Measurements from ENCODE around the gene CRADD. TPM values are rescaled to one million over a fixed set of nuclear protein-coding genes. Genes with fewer than 3 reads are reported as not detected.

Gene CRADD
- total RNA-seq, 4 donors from 2014 or later: 16.1 to 43.3 (median 26.5) TPM

DNA sequence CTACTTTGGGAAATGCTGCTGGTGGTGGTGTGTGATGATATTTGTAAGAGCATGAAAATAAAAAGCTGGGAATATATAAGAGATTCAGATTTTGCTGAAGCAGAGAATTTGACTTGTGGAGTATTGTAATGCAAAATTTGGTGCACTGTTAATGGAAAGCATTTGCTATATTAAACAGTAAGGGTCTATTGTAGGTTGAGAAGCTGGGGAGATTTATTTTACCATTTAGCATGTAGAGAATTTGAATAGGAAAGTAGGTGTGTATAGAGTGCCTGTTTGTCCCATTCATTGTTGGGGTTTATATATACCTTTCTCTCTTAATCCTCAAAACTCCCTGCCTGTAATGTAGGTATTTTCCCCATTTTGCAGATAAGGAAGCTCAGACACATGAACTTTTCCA is 48.4 kb downstream of the CRADD start:
- no peak for DNase-seq (ENCODE audit: low spot score in 2 of 2)
- TF ChIP-seq, protein P1, sequence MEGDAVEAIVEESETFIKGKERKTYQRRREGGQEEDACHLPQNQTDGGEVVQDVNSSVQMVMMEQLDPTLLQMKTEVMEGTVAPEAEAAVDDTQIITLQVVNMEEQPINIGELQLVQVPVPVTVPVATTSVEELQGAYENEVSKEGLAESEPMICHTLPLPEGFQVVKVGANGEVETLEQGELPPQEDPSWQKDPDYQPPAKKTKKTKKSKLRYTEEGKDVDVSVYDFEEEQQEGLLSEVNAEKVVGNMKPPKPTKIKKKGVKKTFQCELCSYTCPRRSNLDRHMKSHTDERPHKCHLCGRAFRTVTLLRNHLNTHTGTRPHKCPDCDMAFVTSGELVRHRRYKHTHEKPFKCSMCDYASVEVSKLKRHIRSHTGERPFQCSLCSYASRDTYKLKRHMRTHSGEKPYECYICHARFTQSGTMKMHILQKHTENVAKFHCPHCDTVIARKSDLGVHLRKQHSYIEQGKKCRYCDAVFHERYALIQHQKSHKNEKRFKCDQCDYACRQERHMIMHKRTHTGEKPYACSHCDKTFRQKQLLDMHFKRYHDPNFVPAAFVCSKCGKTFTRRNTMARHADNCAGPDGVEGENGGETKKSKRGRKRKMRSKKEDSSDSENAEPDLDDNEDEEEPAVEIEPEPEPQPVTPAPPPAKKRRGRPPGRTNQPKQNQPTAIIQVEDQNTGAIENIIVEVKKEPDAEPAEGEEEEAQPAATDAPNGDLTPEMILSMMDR (IDR thresholded peaks at IDR 0.05): no peak
- no peak for TF ChIP-seq POLR2A (IDR thresholded peaks at IDR 0.05)
- no peak overlapping the region for H3K4me3 ChIP-seq (ENCODE audit: low read depth, poor library complexity, severe bottlenecking)
- intact Hi-C loops (cut with DNase I; ENCODE audit: low total_unique reads): no loop called here

DNA sequence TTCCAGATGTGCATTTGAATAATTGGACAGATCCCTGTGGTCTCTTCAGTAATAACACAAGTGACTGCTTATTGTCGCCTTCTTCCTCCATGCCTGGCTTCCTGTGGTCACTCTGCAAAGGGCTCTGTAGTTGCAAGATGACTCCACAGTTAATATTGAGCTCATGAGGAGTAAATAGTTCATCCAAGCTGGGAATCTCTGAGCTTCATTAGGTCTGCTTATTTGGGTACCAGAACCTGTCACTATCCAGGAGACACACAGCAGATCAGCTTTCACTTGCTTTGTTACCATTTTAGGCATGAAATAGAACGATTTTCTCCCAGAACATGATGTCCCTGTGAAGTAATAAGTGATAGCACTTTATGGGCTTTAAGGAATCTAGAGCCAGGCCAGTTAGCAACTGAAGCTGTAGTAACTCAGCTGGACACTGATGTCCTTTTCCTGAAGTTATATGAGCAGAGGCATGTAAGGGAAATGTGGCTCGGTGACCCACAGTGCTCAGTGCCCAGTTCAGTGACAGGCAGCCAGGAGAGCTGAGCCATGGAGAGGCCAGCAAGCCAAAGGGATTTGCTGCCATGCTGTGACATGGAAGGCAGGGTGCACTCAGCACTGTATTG is 50.1 kb downstream of the CRADD start:
- 61 to 81% methylated on average over 3 of the region's 3 CpGs for WGBS, 2 donors
- TF ChIP-seq, protein P1 (IDR thresholded peaks at IDR 0.05): no peak
- TF ChIP-seq POLR2A (IDR thresholded peaks at IDR 0.05): no peak
- H3K4me3 ChIP-seq (ENCODE audit: low read depth, poor library complexity, severe bottlenecking): no peak overlapping the region
- intact Hi-C loops (cut with DNase I; ENCODE audit: low total_unique reads): no loop called here
- DNase-seq (ENCODE audit: low spot score in 2 of 2): no peak

DNA sequence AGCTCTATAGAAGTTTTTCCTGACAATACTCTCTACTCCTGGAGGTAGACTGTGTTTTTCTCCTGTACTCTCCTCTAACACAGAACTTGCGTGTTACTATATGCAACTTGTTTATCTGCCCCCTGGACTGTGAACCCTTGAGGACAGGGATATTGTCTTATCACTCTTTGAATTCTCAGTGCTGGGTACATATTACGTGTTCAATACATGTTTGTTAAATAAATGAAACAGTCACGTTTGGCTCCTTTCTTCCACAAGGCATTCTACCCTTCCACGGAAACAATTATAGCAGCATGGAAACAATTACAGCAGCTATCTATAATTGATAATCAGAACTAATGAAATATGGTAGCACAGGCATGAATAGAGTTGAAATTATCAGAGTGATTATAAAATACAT is 50.7 kb downstream of the CRADD start:
- no peak overlapping the region for H3K4me3 ChIP-seq (ENCODE audit: low read depth, poor library complexity, severe bottlenecking)
- TF ChIP-seq POLR2A (IDR thresholded peaks at IDR 0.05): no peak
- TF ChIP-seq, protein P1 (IDR thresholded peaks at IDR 0.05): no peak
- 90 to 92% methylated on average over 4 of the region's 4 CpGs for WGBS, 2 donors
- intact Hi-C loops (cut with DNase I; ENCODE audit: low total_unique reads): no loop called here
- no peak for DNase-seq (ENCODE audit: low spot score in 2 of 2)

DNA sequence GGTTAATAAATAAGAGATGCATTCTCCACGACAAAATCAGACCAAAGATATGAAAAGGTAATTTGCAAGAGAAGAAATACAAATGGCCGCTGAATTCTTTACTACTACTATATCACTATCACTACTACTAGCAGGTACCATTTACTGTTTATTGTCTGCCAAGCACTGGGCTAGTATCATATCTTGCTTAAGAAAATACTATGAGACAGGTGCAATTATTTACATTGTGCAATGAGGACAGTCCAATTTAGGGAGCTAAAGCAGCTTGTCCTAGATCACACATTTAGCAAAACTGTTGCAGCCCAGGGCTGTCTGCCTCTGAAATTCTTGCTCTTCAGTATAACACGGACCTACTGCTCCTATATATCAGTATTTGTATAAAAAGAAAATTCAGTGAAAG is 52.8 kb downstream of the CRADD start:
- DNase-seq (ENCODE audit: low spot score in 2 of 2): no peak
- intact Hi-C loops (cut with DNase I; ENCODE audit: low total_unique reads): no loop called here
- TF ChIP-seq, protein P1 (IDR thresholded peaks at IDR 0.05): no peak
- TF ChIP-seq POLR2A (IDR thresholded peaks at IDR 0.05): no peak
- 88 to 90% methylated on average over 3 of the region's 3 CpGs for WGBS, 2 donors
- H3K4me3 ChIP-seq (ENCODE audit: low read depth, poor library complexity, severe bottlenecking): no peak overlapping the region

DNA sequence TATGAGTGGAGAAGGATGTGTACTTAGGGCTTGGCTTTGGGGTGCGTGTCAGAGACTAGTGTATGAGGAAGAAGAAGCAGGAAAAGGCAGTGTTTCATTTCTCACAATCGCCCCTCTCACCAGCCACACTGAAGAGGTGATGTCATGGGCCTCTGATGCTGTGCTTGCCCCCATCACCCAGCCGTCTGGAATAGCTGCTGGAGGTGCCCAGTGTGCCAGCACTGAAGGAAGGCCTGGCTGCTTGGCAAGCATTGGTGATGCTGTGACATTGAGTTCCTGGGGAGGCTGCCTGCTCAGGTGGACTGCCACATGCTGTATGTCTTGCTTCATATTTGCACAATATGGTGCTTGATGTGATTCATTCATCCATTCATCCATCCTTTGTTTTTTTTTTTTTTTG is 56.2 kb downstream of the CRADD start:
- TF ChIP-seq, protein P1 (IDR thresholded peaks at IDR 0.05): no peak
- TF ChIP-seq POLR2A (IDR thresholded peaks at IDR 0.05): no peak
- WGBS, 2 donors: 66 to 83% methylated on average over 3 of the region's 3 CpGs
- intact Hi-C loops (cut with DNase I; ENCODE audit: low total_unique reads): no loop called here
- no peak for DNase-seq (ENCODE audit: low spot score in 2 of 2)
- no peak overlapping the region for H3K4me3 ChIP-seq (ENCODE audit: low read depth, poor library complexity, severe bottlenecking)

DNA sequence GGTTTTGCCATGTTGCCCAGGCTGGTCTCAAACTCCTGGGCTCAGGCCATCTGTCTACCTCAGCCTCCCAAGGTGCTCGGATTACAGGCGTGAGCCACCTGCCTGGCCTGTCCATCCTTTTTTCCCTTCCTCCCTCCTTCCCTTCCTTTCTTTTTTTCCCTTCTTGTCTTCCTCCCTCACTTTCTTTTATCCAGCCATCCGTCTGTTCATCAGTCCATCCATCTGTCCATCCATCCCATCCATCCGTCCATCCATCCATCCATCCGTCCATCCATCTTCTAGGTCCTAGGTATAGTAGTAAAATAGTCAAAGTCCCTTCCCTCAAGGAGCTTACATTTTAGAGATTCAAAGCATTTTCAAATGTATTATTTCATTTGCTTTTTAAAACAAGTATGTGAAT is 56.8 kb downstream of the CRADD start:
- no peak for DNase-seq (ENCODE audit: low spot score in 2 of 2)
- TF ChIP-seq, protein P1 (IDR thresholded peaks at IDR 0.05): no peak
- no peak for TF ChIP-seq POLR2A (IDR thresholded peaks at IDR 0.05)
- WGBS, 2 donors: 96 to 98% methylated on average over 5 of the region's 5 CpGs
- intact Hi-C loops (cut with DNase I; ENCODE audit: low total_unique reads): no loop called here
- no peak overlapping the region for H3K4me3 ChIP-seq (ENCODE audit: low read depth, poor library complexity, severe bottlenecking)
